Measurements from ENCODE around the gene ZNF559.

Gene ZNF559

DNA sequence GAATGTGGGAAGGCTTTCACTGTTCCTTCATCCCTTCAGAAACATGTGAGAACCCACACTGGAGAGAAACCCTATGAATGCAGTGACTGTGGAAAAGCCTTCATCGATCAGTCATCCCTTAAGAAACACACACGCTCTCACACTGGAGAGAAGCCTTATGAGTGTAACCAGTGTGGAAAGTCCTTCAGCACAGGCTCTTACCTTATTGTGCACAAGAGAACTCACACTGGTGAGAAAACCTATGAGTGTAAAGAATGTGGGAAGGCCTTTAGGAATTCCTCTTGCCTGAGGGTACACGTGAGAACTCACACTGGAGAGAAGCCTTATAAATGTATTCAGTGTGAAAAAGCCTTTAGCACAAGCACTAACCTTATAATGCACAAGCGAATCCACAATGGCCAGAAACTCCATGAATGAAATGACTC lies 57.4 kb downstream of the ZNF559 start:
- H3K4me3 Mint-ChIP-seq, result no peak overlapping the region
- TF ChIP-seq, protein P1, sequence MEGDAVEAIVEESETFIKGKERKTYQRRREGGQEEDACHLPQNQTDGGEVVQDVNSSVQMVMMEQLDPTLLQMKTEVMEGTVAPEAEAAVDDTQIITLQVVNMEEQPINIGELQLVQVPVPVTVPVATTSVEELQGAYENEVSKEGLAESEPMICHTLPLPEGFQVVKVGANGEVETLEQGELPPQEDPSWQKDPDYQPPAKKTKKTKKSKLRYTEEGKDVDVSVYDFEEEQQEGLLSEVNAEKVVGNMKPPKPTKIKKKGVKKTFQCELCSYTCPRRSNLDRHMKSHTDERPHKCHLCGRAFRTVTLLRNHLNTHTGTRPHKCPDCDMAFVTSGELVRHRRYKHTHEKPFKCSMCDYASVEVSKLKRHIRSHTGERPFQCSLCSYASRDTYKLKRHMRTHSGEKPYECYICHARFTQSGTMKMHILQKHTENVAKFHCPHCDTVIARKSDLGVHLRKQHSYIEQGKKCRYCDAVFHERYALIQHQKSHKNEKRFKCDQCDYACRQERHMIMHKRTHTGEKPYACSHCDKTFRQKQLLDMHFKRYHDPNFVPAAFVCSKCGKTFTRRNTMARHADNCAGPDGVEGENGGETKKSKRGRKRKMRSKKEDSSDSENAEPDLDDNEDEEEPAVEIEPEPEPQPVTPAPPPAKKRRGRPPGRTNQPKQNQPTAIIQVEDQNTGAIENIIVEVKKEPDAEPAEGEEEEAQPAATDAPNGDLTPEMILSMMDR (IDR thresholded peaks at IDR 0.05; ENCODE audit: unreplicated experiment in 3 of 3), result no peak
- H3K4me1 Mint-ChIP-seq, result no peaks in the 10 kb centered on the region
- H3K9me3 Mint-ChIP-seq, result peaks cover 78% of the 10 kb centered on the region
- H3K36me3 Mint-ChIP-seq (ENCODE audit: low read depth), result peaks cover 98% of the 10 kb centered on the region
- peaks cover 4% of the 10 kb centered on the region for H3K27me3 Mint-ChIP-seq (ENCODE audit: low read depth)
- H3K27ac Mint-ChIP-seq, result no peak overlapping the region

Measured in nephron (organoid).